ENCODE data around the gene CYP1A2.
"Not testable (repeated sequence)": the region's sequence is repeated elsewhere in the genome, so short reads cannot be mapped to it uniquely, and the experiment has no call there.

The CYP1A2 gene

DNA sequence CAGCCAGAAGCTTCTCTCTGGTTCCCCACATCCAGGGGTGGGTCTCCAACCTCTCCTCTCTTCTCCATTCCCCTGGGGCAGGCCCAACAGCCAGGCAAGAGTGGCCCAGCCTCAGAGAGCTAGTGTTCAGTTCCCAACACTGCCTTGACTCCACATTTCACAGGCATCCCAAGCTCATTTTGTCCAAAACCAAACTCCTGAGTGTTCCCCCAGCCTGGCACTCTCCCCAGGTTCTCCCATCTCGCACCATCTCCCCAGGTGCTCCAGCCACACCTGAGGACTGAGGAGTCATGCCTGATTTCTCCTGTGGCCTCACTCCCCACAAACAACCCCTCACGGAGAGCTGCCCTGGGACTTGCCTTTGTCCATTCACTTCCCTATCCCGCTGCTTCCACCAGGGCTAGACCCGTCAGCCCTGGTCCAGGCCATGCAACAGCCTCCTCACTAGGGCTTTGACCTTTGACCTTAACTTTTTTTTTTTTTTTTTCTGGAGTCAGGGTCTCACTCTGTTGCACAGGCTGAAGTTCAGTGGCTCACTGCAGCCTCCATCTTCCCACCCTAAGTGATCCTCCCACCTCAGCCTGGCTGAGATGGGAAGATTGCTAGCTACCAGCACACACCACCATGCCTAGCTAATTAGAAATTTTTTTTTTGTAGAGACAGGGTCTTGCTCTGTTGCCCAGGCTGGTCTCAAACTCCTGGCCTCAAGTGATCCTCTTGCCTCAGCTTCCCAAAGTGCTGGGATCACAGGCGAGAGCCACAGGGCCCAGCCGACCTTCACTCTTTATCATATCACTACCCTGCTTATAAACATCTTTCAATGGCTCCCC is 29.3 kb downstream of the CYP1A2 start:
- no peak for DNase-seq

DNA sequence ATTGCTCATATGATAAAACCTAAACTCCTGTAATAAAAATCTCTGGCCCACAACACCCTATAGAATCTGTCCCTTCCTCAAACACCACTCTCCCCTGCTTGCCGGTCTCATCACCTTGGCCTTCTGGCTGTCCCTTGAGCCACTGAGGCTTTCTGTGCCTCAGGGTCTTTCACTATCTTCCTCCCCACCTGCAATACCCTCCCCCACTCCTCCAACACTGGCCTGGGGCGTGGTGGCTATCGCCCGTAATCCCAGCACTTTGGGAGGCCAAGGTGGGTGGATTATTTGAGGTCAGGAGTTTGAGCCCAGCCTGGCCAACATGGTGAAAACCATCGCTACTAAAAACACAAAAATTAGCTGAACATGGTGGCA is 29.9 kb downstream of the CYP1A2 start:
- no peak for DNase-seq

- DNase-seq = no peak
These were observed 30.6 kb downstream of the CYP1A2 start for GRCh38 chr15:74779162-74779648.

DNA sequence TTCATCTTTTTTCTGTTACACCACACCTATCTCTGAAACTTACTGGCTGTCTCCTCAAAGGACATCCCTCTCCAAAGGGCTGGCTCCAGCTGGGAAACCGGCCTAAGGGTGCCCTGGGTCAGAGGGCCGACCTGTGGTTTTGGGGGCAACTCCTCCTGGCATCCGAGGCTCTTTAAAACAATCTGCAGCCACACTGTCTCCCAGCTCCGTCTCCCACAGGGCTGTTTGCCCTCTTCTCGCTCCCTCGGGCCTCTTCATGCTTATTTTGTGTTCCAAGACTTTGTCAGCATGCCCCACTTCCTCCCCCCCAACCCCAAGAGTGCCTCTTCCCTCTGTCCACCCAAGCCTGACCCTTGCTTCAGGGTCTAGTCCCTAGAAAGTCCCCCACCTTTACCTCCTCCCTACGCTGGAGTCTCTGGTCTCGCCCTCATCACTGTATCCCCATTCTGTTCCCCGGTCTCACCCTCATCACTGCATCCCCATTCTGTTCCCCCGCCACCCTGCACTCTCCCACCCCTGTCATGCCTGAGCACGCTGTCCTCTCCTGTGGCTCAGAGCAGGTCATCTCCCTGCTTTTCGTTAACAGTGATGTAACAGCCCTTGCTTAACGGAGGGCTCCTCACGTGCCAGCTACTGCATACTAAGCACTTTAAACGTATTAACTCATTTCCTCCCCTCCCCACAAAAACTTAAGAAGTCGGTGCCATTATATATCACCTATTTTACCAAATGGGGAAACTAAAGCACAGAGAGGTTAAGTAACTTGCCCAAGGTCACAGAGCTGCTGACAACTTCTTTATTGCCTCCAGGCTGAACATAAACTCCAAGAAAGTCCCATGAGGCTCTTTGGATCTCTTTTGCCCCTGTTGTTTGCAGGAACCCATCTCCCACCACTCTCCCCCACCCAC is 32.1 kb downstream of the CYP1A2 start:
- DNase-seq = no peak

DNA sequence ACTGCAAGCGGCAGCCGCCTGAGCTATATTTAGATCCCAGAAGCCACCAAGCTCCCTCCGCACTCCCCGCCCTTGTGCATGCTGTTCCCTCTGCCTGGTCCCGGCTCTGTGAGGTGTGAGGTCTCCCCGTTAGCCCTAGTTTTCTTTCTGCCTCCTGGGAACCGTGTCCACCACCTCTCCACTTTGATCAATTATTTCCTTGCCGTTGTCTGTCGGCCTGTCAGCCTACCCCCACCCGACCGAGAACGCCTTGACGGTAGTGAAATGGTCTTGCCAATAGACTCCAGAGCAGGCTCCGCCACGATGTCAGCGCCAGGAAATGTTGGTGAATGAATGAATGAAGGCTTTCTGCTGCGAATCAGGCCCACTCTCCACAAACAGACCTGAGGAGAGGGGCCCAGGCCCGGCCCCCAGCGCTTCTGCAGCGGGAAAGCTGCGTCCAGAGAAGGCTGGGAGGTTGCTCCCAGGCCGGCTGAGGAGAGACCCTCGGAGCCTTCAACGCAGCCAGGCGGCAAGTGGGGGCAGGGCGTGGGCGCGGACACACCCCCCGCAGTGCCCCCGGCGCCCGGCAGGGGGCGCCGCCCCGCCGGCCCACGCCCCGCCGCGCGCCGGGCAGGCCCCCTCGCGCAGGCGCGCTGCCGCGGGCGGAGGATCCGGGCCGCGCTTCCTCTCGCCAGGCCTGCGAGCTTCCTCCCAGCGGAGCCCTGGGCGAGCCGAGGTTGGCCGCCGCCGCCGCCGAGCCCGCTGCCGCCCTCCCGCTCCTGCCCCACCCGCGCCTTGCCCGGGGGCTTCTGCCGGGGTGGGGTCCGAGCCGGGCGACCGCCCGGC is 33.0 kb downstream of the CYP1A2 start, which contains the start of gene CSK:
CSK (plus strand) TSS at position 650 of the 828 bp plus-strand sequence. CDS start 16,218 bp downstream, outside the sequence.
- DNase-seq = peak; percentile 37 to 78

DNA sequence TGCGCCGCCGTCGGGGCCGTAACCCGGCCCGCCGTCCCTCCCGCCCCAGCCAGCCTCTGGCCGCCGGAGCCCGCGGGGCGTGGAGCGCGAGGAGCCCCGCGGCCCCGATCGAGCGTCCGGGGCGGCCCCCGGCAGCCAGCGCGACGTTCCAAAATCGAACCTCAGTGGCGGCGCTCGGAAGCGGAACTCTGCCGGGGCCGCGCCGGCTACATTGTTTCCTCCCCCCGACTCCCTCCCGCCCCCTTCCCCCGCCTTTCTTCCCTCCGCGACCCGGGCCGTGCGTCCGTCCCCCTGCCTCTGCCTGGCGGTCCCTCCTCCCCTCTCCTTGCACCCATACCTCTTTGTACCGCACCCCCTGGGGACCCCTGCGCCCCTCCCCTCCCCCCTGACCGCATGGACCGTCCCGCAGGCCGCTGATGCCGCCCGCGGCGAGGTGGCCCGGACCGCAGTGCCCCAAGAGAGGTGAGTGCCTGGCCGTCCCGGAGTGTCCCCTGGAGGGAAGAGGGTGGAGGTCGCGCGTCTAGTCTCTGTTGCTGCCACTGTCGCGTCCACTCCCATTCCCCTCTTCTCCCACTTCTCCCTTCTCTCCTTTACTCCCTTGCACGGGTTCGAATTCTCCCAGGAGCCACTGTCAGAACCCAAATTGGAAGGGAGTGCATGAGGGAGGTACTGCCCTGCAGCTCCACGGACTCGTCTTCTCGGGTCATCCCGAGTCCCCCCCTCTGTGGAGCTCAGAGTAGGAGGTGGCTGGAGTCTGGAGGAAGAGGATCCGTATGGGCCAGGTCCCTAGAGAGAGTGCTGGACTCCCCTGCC is 33.8 kb downstream of the CYP1A2 start:
- DNase-seq = no peak

GRCh38 chr15:74783072-74783807 is 34.6 kb downstream of the CYP1A2 start:
- no peak for DNase-seq

DNA sequence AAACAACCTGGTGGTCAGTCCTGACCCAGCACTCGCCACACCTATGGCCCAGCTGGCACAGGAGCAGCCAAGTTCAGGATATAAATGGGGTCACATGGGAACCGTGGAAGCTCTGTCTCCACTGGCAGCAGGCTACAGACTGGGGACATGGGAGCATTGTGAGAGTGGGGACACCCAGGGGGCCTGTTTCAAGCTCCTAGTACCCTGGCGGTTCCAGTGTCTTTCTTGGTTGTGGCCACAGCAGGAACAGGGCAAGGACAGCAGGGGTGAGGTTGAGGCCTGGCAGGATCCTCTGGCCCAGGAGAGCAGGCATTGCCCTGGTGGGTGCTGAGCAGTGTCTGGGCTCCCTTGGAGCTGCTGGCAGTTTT is 35.1 kb downstream of the CYP1A2 start:
- DNase-seq = no peak

DNA sequence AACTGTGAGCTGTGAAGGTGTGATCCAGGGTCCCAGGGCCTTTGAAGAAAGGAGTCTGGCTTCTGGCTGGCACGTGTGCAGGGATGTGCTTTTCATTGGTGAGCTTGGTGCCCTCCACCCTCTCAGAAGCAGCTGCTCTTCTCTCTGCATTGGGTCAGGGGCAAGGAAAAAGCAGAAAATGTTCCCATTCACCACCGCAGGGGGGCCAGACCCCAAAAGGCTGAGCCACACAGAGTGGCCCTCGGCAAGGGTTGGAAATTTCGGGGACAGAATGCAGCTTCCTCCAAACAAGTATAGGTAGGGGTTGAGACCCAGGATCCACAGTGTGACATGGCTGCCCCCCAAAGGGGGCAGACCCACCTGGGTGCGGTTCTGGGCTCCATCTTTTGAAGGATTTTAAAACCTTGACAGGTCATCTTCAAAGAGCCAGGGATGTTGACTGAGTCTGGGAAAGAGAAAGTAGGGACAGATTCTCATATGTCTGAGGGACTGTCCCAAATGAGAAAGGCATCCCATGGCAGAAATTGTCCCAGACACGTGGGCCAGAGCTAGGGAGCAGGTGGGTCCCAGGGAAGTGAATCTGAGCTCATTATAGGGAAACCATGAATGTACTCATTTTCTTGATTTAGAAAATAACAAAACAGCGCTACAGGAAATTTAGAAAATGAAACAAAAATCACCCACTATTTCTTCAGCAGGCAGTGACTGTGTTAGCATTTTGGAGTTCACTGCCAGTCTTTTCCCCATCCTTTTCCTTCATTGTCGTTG is 36.0 kb downstream of the CYP1A2 start:
- DNase-seq = no peak

DNA sequence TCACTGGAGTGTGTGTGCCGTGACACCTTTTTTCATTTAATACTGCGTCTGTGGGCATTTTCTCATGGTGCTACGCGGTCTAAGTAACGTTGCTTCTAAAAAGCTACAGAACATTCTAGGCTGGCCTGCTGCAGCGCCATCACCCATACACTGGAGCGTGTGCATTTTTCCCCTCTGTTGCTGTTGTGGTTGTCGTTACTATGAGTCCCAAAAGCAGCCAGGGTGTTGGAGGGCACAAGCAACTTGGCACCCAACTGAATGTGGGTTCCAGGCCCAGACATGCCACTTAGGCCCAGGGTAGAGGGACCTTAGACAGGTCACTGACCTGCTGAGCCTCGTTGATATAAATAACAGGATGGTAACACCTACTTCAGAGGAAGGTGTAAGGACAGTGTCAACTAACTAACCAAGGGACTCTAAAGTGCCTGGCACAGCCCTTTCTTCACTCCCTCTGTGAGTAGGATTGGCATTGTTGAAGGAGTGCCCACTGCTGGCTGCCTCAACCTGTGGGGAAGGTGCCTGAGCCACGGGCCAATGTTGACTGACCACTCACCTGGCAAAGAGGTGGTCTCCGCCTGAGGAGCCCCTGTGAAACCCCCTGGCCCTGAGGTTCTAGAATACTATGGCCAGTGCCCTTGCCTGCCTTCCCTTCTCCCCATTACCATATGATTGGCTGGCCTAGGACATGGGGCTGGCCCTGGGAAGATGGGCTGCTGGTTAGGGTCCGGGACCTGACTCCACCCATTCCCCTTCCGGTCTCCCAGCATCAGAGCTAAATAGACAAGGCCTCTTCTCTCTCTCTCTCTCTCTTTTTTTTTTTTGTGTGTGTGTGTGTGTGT is 36.8 kb downstream of the CYP1A2 start:
- DNase-seq = no peak

DNA sequence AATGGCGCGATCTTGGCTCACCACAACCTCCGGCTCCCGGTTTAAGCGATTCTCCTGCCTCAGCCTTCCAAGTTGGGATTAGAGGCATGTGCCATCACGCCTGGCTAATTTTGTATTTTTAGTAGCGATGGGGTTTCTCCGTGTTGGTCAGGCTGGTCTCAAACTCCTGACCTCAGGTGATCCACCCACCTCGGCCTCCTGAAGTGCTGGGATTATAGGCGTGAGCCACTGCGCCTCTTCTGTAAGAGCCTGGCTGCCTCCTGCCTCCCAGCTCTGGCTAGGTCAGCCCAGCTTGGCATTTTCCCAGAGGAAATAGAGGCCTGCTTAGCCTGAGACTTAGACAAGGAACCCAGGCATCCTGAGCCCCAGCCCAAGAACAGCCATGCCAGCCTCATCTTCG is 37.4 kb downstream of the CYP1A2 start:
- not testable (repeated sequence) for DNase-seq

GRCh38 chr15:74786551-74787165 is 38.0 kb downstream of the CYP1A2 start:
- no peak for DNase-seq

DNA sequence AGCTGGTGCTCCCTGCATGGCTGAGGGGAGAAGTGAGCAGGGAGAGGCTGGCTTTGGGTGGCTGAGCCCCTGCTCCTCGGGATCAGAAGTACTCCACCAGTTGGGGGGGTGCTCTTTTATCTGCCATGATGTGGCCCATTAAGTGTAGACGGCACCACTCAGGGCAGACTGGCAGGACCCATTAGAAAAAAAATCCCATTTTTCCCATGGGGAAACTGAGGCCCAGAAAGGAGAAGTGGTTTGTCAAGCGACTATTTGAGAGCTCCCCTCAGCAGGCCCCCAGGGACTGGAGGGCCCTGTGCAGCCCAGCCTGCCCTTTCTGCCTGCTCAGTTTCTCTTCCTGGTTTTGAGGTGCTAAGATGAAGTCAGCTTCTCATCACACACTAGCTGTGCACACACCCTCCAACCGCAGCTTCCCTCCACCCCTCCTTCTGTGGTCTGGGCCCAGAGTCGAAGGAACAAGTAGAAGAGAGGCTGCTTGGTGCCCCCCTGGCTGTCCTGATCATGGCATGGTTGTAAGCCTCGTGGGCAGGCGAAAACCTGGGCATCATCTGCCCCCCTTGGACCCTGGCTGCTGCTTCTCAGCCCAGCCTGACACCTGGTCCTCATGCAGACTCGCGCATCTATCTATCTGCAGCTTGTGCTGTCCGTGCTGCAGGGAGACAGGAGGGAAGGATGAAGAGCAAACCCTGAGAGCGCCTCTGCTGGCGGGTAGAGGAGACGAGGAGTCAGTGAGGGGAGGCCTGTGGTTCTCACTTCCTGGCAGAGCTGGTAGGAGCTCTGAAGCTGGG is 38.8 kb downstream of the CYP1A2 start:
- no peak for DNase-seq

GRCh38 chr15:74788042-74788682 is 39.5 kb downstream of the CYP1A2 start:
- no peak for DNase-seq

DNA sequence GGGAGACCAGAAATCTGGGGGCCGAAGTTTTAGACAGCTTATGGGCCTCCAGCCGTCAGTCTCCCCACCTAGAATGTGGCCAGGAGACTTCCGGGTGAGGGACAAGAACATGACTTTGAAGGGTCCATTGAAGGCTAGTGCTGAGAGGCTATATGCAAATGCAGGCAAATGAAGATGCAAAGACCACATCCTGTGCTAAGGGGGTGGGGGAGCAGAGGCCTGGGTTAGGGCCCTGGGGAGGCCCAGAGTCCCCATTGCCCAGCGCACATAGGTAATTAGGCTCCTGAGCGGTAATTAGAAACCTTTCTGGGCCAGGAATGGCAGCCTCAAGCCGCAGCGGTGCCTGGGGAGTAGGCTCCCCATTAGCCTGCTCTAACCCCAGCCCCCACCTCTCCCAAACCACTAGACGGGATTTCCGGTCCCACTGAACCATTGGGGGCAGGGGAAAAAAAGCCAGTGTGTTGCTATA is 40.1 kb downstream of the CYP1A2 start:
- DNase-seq = no peak

- DNase-seq = no peak
These were observed 40.6 kb downstream of the CYP1A2 start for GRCh38 chr15:74789171-74789631.

GRCh38 chr15:74789741-74790079 is 41.1 kb downstream of the CYP1A2 start:
- DNase-seq = no peak
